Suppressor macrophage treated with lipopolysaccharide for 4 hours (primary cell): Measurements from ENCODE around the gene ZNF383.
"Not testable (repeated sequence)": the region's sequence is repeated elsewhere in the genome, so short reads cannot be mapped to it uniquely, and the experiment has no call there.

Source experiments
- DNase-seq: peaks from one replicate; pipeline ENCODE4 v3.0.0-alpha.2; 2020

Gene ZNF383

GRCh38 chr19:37294246-37294645 lies 76.2 kb downstream of the ZNF383 start:
- not testable (repeated sequence) for DNase-seq
